Muscle layer of duodenum (tissue), 2 donors: ENCODE measurements around the gene TECR.
A peak's percentile ranks its signal among the peaks of the same experiment; 100 is the strongest.

Experiments
- H3K27ac ChIP-seq: one replicate; pipeline ENCODE4 v1.7.0; 2013; ENCODE audit warnings: mild to moderate bottlenecking, low read length
- H3K27me3 ChIP-seq: one replicate; pipeline ENCODE4 v1.7.0; 2013; ENCODE audit warnings: low read depth, mild to moderate bottlenecking, control low read depth, low read length
- H3K36me3 ChIP-seq, 2 donors: one replicate each; pipeline ENCODE4 v1.7.0; 2013; ENCODE audit warnings: low read length in 2 of 2, control low read depth in 1 of 2, mild to moderate bottlenecking in 1 of 2; ENCODE audit not compliant: insufficient read depth in 2 of 2, control insufficient read depth in 1 of 2
- H3K4me1 ChIP-seq, 2 donors: one replicate each; pipeline ENCODE4 v1.7.0; 2013; ENCODE audit warnings: low read length in 2 of 2, mild to moderate bottlenecking in 2 of 2, control low read depth in 1 of 2, moderate library complexity in 1 of 2; ENCODE audit not compliant: insufficient read depth in 2 of 2, control insufficient read depth in 1 of 2
- H3K4me3 ChIP-seq, 2 donors: one replicate each; pipeline ENCODE4 v1.7.0; 2013; ENCODE audit warnings: low read length in 2 of 2, low read depth in 1 of 2, mild to moderate bottlenecking in 1 of 2
- H3K9me3 ChIP-seq, 2 donors: one replicate each; pipeline ENCODE4 v1.7.0; 2013; ENCODE audit warnings: low read length in 2 of 2, control low read depth in 1 of 2, mild to moderate bottlenecking in 1 of 2; ENCODE audit not compliant: control insufficient read depth in 1 of 2
- donor health status: healthy.

Gene TECR

DNA sequence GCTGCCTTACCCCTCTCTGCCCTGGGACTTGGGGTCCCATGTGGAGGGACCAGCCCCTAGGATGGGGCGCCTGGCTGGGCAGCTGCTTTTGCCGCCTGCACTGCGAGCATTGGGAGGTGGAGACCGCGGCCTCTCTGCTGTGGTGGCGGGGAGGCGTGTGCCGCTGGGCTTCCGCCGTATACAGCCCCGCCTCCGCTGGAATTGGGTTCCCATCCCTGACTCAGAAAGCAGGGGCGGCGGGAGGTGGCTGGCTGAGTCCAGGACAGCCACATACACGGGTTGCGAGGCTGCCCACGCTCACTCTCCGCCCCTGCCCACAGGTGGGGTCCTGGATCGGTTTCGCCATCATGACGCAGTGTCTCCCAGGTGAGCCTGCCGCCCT lies 35.9 kb downstream of the TECR start:
- no peaks in the 10 kb centered on the region for H3K27me3 ChIP-seq
- no peaks in the 10 kb centered on the region for H3K9me3 ChIP-seq
- no peak overlapping the region for H3K4me3 ChIP-seq
- peaks cover 0 to 19% of the 10 kb centered on the region in 2 donors for H3K36me3 ChIP-seq
- H3K27ac ChIP-seq, result no peak overlapping the region
- H3K4me1 ChIP-seq, result peaks cover 0 to 14% of the 10 kb centered on the region in 2 donors

DNA sequence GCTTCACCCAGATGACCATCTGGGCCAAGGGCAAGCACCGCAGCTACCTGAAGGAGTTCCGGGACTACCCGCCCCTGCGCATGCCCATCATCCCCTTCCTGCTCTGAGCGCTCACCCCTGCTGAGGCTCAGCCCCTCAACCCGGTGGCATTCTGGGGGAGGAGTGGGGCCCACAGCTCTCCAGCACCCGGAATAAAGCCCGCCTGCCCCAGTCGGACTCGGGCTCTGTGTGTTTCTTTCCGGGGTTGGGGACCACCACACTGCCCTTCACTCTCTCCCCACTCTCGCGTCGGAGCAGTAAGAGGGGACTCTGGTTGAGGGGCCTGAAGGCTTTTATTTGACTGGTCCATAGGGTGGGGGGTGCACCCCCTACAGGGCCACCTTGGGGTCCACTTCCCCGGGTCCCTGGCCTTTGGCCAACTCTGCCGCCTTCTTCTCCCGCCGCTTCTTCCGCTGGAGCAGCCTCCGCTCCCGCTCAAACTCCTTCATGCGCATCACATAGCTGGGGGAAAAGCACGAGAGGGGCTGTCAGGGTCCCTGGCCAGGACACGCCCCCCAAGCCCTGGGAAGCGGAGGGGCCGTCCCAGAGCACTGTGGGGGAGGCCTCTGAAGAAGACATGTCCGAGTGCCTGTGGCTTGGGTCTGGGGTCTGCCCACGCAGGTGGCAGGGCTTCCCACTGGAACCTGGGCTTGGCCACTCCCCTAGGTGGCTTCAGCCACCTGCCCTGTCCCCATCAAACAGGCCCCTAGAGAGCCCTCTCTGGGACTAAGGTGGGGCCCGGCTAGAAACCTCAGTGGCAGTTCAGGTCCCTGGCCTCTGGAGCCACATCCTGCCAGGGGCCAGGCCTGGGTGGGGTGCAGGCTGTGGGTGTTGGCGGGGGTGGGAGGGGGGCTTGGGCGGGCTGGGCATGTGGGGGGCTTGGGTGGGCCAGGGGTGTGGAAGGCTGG lies 36.6 kb downstream of the TECR start:
- Histone ChIP-seq H3K36me3 (peaks cover 0 to 19% of the 10 kb centered on the region in 2 donors), H3K9me3 (no peaks in the 10 kb centered on the region), H3K27me3 (no peaks in the 10 kb centered on the region), H3K4me1 (peaks cover 5 to 22% of the 10 kb centered on the region in 2 donors), H3K27ac (no peak overlapping the region), H3K4me3 (no peak overlapping the region)

DNA sequence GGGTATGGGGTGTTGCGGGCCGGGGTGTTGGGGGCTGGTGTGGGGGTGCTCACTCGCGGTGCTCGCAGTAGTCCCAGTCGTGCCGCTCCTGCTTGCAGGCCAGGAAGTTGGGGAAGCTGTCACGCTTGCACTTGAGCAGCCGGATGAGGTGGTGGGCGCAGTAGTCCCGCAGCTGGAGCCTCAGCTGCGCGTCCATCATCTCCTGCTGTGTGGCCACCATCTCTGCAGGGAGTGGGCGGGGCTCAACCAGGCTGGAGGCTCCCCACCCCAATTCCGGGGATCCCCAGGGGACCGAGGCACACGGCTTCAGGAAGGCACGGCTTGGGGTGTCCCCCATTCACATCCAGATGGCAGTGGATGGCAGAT lies 37.3 kb downstream of the TECR start:
- peaks cover 0 to 19% of the 10 kb centered on the region in 2 donors for H3K36me3 ChIP-seq
- no peaks in the 10 kb centered on the region for H3K9me3 ChIP-seq
- H3K4me3 ChIP-seq, result no peak overlapping the region
- H3K27ac ChIP-seq, result no peak overlapping the region
- H3K27me3 ChIP-seq, result no peaks in the 10 kb centered on the region
- H3K4me1 ChIP-seq, result peaks cover 6 to 25% of the 10 kb centered on the region in 2 donors

DNA sequence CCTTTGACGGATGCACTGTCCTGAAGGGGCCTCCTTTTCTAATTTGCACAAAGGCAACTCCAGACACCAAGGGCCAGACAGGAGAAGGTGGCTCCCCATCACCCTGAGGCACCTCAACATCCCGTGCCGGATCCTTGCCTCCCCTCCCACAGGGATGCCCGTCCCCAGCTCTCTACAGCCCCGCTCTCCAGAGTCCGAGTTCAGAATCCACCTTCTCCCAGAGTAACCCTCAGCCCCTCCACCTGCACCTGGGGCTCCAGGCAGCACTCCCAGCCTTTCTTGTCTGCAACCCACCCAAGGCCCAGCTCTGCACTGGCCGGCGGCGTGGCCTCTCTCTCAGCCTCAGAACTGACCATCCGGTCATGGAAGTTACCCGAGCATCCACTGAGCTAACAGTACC lies 37.7 kb downstream of the TECR start:
- Histone ChIP-seq H3K27ac (no peak overlapping the region), H3K4me3 (no peak overlapping the region), H3K9me3 (no peaks in the 10 kb centered on the region), H3K36me3 (peaks cover 0 to 19% of the 10 kb centered on the region in 2 donors), H3K4me1 (peaks cover 7 to 25% of the 10 kb centered on the region in 2 donors), H3K27me3 (no peaks in the 10 kb centered on the region)

DNA sequence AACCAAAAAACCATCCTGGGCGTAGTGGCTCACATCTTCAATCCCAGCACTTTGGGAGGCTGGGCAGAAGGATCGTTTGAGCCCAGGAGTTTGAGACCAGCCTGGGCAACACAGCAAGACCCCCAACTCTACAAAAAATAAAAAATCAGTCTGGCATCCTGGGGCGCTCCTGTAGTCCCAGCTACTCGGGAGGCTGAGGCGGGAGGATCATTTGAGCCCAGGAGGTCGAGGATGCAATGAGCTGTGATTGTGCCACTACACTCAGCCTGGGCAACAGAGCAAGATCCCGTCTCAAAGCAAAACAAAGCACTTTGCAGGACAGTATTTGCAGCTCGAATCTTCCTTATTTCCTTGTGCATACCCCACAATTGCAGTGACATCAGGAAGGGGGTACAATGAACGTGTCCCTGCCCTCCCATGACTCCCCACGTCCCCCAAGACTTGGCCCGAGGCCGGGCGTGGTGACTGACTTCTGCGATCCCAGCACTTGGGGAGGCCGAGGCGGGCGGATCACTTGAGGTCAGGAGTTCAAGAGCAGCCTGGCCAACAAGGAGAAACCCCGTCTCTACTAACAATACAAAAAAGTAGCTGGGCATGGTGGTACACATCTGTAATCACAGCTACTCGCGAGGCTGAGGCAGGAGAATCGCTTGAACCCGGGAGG lies 41.6 kb downstream of the TECR start:
- Histone ChIP-seq H3K4me3 (peak overlapping the region; percentile 93 to 100), H3K27me3 (no peaks in the 10 kb centered on the region), H3K4me1 (peaks cover 9 to 25% of the 10 kb centered on the region in 2 donors), H3K9me3 (no peaks in the 10 kb centered on the region), H3K27ac (no peak overlapping the region), H3K36me3 (peaks cover 0 to 6% of the 10 kb centered on the region in 2 donors)

DNA sequence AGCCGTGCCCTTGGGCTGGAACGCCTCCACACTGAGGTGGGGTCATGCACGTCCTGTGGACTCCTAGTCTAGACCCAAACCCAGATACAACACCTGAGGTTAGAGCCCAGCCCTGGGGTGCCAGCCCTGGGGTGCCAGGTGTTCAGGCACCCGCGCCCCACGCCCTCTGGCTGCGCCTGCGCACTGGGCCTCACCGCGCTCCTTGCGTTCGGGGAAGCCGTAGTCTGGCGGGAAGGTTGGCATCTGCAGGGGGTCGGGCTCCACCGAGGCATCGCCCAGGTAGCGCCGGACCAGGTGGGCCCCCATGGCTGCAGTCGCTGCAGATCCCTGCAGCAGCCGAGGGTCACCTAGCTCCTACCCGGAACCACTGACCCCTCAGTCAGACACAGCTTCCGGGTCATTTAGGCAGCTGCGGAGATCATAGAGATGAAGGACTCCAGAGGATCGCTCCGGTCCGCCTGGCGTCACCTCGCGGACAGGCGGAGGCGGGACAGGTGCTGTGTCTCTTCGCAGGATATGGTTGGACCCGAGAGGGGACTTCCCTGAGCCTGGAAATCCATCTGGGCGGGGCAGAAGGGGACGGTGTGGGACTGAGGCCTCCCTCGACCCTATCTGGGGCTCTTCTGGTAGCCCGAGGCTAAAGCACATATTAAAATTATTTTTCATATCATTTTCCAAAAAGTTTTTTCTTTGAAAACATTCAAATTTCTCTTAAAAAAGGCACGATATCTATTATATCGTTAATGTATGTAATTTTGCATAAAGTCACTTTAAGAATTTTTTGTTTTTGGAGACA lies 42.5 kb downstream of the TECR start, which contains the start of gene NDUFB7:
TSS of gene NDUFB7 (minus strand) at position 372 of the 796 bp plus-strand sequence. CDS start at position 306, 66 bp downstream.
- H3K4me3 ChIP-seq, result peak within 1 kb of the TSS; percentile 93 to 100
- H3K4me1 ChIP-seq, result peaks cover 9 to 25% of the 10 kb centered on the region in 2 donors
- H3K9me3 ChIP-seq, result no peaks in the 10 kb centered on the region
- H3K27ac ChIP-seq, result no peak within 1 kb of the TSS
- peaks cover 0 to 6% of the 10 kb centered on the region in 2 donors for H3K36me3 ChIP-seq
- no peaks in the 10 kb centered on the region for H3K27me3 ChIP-seq

DNA sequence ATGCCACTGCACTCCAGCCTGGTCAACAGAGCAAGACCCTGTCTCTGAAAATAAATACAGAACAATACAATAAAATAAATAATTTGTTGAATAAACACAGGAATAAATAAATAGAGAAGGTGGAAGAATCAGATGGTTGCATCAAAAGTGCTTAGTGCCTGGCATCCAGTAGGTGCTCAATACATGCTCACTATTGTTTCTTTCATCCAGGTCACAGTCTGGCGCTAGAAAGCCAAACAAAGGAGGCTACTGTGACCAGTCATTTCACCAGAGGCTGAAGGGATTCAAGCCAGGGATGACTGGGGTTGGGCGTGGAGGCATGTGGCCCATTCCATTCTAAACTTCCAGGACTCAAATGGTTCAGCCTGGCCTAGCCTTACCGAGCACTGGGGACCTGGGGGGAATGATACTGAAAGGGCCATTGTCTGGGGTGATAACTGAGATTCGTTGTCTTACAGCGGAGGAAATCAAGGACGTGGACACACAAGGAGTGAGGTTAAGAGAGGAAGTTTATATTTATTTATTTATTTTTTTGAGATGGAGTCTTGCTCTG lies 46.1 kb downstream of the TECR start:
- Histone ChIP-seq H3K36me3 (no peaks in the 10 kb centered on the region), H3K27me3 (no peaks in the 10 kb centered on the region), H3K4me3 (no peak overlapping the region), H3K27ac (no peak overlapping the region), H3K9me3 (no peaks in the 10 kb centered on the region), H3K4me1 (peaks cover 9% of the 10 kb centered on the region in 2 donors)

DNA sequence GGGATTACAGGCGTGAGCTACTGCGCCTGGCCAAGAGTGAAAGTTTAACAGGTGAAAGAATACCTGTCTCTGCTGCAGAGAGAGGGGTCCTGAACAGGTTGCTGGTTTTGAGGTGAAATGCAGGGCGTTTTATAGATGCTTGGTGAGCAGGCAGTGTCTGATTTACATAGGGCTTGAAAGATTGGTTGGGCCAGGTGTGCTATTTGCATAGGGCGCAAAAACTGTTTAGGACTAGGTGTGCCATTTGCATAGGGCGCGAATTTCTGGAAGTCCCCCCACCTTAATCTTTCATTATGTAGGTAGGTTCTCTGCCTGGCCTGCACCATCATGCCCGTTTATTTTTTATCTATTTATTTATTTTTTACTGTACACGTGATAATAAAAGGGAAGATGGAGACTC lies 47.0 kb downstream of the TECR start:
- Histone ChIP-seq H3K4me1 (peaks cover 0 to 3% of the 10 kb centered on the region in 2 donors), H3K9me3 (no peaks in the 10 kb centered on the region), H3K36me3 (no peaks in the 10 kb centered on the region)

DNA sequence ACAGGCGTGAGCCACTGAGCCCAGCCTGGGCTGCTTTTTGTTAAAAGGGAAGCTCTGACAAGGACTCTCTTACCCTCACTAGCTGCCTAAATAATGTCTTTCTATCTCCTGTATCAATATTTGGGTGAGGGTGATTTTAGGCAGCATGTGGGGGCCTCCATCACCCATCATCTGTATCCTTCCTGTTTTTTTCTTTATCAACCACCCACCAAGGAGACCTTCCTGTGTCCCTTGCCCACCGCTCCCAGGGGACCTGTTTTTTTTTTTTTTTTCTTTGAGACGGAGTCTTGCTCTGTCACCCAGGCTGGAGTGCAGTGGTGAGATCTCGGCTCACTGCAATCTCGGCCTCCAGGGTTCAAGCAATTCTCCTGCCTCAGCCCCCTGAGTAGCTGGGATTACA lies 47.9 kb downstream of the TECR start:
- Histone ChIP-seq H3K27me3 (no peaks in the 10 kb centered on the region), H3K9me3 (no peaks in the 10 kb centered on the region), H3K4me1 (no peaks in the 10 kb centered on the region), H3K36me3 (no peaks in the 10 kb centered on the region), H3K27ac (no peak overlapping the region), H3K4me3 (no peak overlapping the region)

More for the DNA sequence above, 47.0 kb downstream of the TECR start:
- no peak overlapping the region for H3K27ac ChIP-seq
- H3K27me3 ChIP-seq, result no peaks in the 10 kb centered on the region
- no peak overlapping the region for H3K4me3 ChIP-seq

DNA sequence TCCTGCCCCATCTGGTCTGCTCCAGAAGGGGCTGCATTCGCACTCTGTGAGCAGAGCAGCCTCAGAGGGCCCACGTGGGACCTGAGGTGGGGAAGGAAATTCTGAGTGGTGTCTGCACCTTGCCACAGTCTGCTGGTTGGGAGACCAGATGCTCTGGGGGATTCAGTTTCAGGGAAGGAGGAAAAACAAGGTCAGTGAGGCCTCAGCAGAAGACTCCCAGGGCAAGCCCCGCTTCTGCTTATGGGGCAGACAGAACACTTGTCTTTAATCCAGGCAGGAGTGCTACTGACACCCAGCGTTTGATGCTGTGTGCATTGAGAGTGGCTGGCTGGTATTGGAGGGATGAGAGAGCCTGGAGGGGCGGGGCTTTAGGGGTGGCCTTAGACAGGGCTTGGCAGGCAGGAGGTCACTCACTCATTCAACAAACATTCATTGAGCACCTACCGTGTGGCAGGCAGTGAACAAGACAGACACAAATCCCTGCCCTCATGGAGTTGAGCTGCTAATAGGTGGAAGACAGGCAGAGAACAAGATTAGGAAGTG lies 48.6 kb downstream of the TECR start:
- Histone ChIP-seq H3K27ac (no peak overlapping the region), H3K9me3 (no peaks in the 10 kb centered on the region), H3K4me1 (no peaks in the 10 kb centered on the region), H3K4me3 (no peak overlapping the region), H3K27me3 (no peaks in the 10 kb centered on the region), H3K36me3 (no peaks in the 10 kb centered on the region)
